PC-9 (cell line): ENCODE measurements around the gene CRACDL. TPM values are rescaled to one million over a fixed set of nuclear protein-coding genes. Genes with fewer than 3 reads are reported as not detected.
"Not testable (repeated sequence)": the region's sequence is repeated elsewhere in the genome, so short reads cannot be mapped to it uniquely, and the experiment has no call there.

Experiments
- BruUV-seq: library from RNA; stranded (reverse); fragments of 400-500 nt; replicated peaks from 2 replicates; lab custom pipeline; 2021; lab: Mats Ljungman, UMichigan
- CTCF ChIA-PET: fragments of 300-600 bp; sonication (Branson Sonifier 250); formaldehyde crosslinking; loops from one replicate; lab custom pipeline; 2022; ENCODE audit warnings: antibody characterized with exemption; lab: Charles Lee
- POLR2A ChIA-PET: fragments of 300-600 bp; sonication (Branson Sonifier 250); formaldehyde crosslinking; loops from one replicate; lab custom pipeline; 2022; ENCODE audit warnings: antibody characterized with exemption; ENCODE audit not compliant: unreplicated experiment; lab: Charles Lee
- DNase-seq, 2 experiments: peaks; one replicate each; pipeline versions ENCODE4 v3.0.0 to v3.0.0-alpha.2; 2015 to 2022; ENCODE audit warnings: mixed read lengths in 1 of 2
- H2AFZ ChIP-seq: fragments of 200-600 bp; sonication (generic); 2 replicates; pipeline ENCODE4 v1.8.1; 2017; ENCODE audit warnings: antibody characterized with exemption
- H3F3A ChIP-seq: fragments of 200-600 bp; sonication (generic); 2 replicates; pipeline ENCODE4 v1.8.1; 2017; ENCODE audit warnings: antibody characterized with exemption, mild to moderate bottlenecking, low read depth; ENCODE audit not compliant: insufficient read depth
- H3K27ac ChIP-seq: fragments of 200-600 bp; sonication (generic); 2 replicates; pipeline ENCODE4 v1.6.1; 2016; ENCODE audit warnings: mixed run types
- H3K27me3 ChIP-seq: fragments of 200-600 bp; sonication (generic); 2 replicates; pipeline ENCODE4 v1.6.1; 2016; ENCODE audit warnings: low read depth, mixed run types; ENCODE audit not compliant: insufficient read depth
- H3K36me3 ChIP-seq: fragments of 200-600 bp; sonication (generic); 2 replicates; pipeline ENCODE4 v1.6.1; 2016; ENCODE audit warnings: low read depth, mixed run types
- H3K4me1 ChIP-seq: fragments of 200-600 bp; sonication (generic); replicated peaks from 2 replicates; pipeline ENCODE4 v1.6.1; 2016; ENCODE audit warnings: mixed run types; ENCODE audit not compliant: insufficient read depth
- H3K4me2 ChIP-seq: fragments of 200-600 bp; sonication (generic); 2 replicates; pipeline ENCODE4 v1.6.1; 2017; ENCODE audit warnings: mixed run types
- H3K4me3 ChIP-seq: fragments of 200-600 bp; sonication (generic); 2 replicates; pipeline ENCODE4 v1.6.1; 2016; ENCODE audit warnings: mixed run types
- H3K79me2 ChIP-seq: fragments of 200-600 bp; sonication (generic); 2 replicates; pipeline ENCODE4 v1.6.1; 2017; ENCODE audit warnings: low read depth, mixed run types
- H3K9me2 ChIP-seq: fragments of 200-600 bp; sonication (generic); 2 replicates; pipeline ENCODE4 v1.8.1; 2017; ENCODE audit warnings: mild to moderate bottlenecking; ENCODE audit not compliant: insufficient read depth
- H3K9me3 ChIP-seq: fragments of 200-600 bp; sonication (generic); 2 replicates; pipeline ENCODE4 v1.8.1; 2016; ENCODE audit warnings: low read depth; ENCODE audit not compliant: insufficient read depth
- H4K20me1 ChIP-seq: fragments of 200-600 bp; sonication (generic); 2 replicates; pipeline ENCODE4 v1.8.1; 2017; ENCODE audit not compliant: insufficient read depth
- EZH2 ChIP-seq: fragments of 200-600 bp; sonication (generic); IDR thresholded peaks from 2 replicates; pipeline ENCODE4 v1.8.0; 2017; ENCODE audit warnings: antibody characterized with exemption, low read depth
- intact Hi-C: fragments of 100-400 bp; cut with micrococcal nuclease; formaldehyde crosslinking; loops from one replicate; pipeline ENCODE4 v1.10.0; 2022; ENCODE audit not compliant: unreplicated experiment
- total RNA-seq: library from RNA; stranded (reverse); gene quantifications from 2 replicates; pipeline ENCODE4 v1.2.3, GENCODE V29; 2021
- TF ChIP-seq, protein P1 (sequence below): fragments of 200-600 bp; sonication (generic); conservative IDR thresholded peaks from 2 replicates; pipeline ENCODE4 v1.6.1; 2017; ENCODE audit warnings: mixed run types, antibody characterized with exemption, mild to moderate bottlenecking, moderate library complexity

Gene CRACDL
- total RNA-seq, 1 experiment from 2014 or later: 33.7 TPM

DNA sequence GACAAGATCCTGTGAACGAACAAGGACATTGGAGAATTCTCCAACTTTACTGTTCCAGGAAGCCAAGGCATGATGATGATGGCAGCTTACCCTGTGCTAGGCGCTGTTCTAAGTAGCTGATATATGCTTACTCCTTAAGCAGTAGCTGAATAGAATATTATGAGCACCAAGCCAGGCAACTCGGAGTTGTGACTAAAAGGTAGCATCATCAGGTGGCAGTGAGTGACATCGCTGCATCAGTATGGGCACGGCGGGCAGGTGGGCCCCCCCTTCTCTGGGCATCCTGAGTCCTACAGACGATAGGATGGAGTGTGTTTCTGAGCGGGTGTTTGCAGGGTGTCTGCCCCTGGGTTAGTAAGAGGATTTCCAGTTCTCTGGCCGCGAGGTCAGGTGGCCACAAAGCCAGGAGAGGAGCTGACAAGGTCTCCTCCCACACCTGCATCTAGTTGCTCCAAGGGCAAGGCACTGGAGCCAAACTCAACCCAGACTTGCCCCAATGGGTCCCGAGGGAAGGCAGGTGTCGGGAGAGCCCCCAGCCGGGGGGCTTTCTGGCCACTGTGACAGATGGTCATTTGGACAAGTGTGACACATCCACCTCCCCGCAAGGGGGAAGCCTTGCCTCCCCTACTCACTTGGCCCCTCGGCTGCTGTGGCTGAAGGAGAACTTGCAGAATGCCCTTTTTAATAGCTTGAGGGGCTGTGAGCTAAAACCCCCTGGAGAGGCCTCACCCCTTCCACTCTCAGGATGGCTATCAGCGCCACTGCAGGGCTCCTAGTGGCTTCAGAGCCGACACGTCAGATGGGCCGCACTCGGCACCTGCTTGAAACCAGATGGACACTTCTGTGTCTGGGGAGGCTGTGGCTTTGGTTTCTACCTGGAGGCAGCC lies 55.5 kb downstream of the CRACDL start:
- H3K4me1 ChIP-seq: no peaks in the 10 kb centered on the region
- H3K9me2 ChIP-seq: no peaks in the 10 kb centered on the region
- no peaks in the 10 kb centered on the region for H4K20me1 ChIP-seq
- no peaks in the 10 kb centered on the region for H3K79me2 ChIP-seq
- H3K4me3 ChIP-seq: no peak overlapping the region
- ChIA-PET CTCF (no interaction called here), POLR2A (no interaction called here)
- H3K27ac ChIP-seq: no peak overlapping the region
- no peak for DNase-seq
- no peaks in the 10 kb centered on the region for H3K27me3 ChIP-seq
- intact Hi-C loops: no loop called here
- H3F3A ChIP-seq: no peaks in the 10 kb centered on the region
- no peak overlapping the region for H2AFZ ChIP-seq
- TF ChIP-seq EZH2: no peak
- TF ChIP-seq, protein P1, sequence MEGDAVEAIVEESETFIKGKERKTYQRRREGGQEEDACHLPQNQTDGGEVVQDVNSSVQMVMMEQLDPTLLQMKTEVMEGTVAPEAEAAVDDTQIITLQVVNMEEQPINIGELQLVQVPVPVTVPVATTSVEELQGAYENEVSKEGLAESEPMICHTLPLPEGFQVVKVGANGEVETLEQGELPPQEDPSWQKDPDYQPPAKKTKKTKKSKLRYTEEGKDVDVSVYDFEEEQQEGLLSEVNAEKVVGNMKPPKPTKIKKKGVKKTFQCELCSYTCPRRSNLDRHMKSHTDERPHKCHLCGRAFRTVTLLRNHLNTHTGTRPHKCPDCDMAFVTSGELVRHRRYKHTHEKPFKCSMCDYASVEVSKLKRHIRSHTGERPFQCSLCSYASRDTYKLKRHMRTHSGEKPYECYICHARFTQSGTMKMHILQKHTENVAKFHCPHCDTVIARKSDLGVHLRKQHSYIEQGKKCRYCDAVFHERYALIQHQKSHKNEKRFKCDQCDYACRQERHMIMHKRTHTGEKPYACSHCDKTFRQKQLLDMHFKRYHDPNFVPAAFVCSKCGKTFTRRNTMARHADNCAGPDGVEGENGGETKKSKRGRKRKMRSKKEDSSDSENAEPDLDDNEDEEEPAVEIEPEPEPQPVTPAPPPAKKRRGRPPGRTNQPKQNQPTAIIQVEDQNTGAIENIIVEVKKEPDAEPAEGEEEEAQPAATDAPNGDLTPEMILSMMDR: no peak
- H3K9me3 ChIP-seq: no peaks in the 10 kb centered on the region
- no peak overlapping the region for H3K4me2 ChIP-seq
- H3K36me3 ChIP-seq: no peaks in the 10 kb centered on the region
- BruUV-seq: no TSS peak

DNA sequence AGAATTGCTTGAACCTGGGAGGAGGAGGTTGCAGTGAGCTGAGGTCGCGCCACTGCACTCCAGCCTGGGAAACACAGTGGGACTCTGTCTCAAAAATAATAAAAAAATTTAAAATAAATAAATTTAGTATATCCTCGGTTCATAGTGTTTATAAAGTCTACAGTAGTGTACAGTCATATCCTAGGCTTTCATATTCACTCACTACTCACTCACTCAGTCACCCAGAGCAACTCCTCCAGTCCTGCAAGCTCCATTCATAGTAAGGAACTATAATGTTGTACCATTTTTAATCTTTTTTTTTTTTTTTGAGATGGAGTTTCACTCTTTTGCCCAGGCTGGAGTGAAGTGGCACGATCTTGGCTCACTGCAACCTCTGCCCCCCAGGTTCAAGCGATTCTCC lies 58.4 kb downstream of the CRACDL start:
- H3K27ac ChIP-seq, H3K4me1 ChIP-seq, H3K4me3 ChIP-seq, H3K27me3 ChIP-seq, H3K36me3 ChIP-seq, H2AFZ ChIP-seq, H4K20me1 ChIP-seq, H3K9me2 ChIP-seq, DNase-seq, H3K9me3 ChIP-seq, CTCF ChIA-PET, H3K4me2 ChIP-seq, H3F3A ChIP-seq, POLR2A ChIA-PET, BruUV-seq, intact Hi-C loops, H3K79me2 ChIP-seq: not testable (repeated sequence)

DNA sequence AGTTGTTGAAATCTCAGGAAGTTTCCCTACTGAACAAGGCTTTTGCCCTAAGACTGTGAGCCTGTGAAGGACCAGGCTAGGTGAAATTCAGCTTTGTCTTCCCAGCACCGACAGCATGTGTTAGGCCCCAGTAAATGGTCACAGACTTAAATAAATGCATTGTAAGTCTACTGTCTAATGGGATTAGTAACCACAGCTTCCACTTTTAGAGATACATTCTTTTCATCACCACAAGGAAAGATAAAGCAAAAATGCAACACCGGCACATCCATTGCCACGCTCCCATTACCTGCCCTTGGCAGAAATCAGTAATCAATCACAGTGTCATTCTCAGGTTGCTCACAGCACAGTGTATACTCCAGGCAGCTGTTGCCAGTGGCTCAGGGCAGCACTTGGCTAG lies 59.3 kb downstream of the CRACDL start:
- Histone ChIP-seq H3K79me2 (no peaks in the 10 kb centered on the region), H3K4me1 (0 out of 2 replicates have a peak, but pooled peaks cover 7% of the 10 kb centered on the region), H3K4me2 (no peak overlapping the region), H4K20me1 (no peaks in the 10 kb centered on the region), H2AFZ (no peak overlapping the region), H3K4me3 (no peak overlapping the region), H3K27me3 (no peaks in the 10 kb centered on the region), H3F3A (no peaks in the 10 kb centered on the region), H3K27ac (no peak overlapping the region), H3K9me3 (no peaks in the 10 kb centered on the region), H3K36me3 (no peaks in the 10 kb centered on the region), H3K9me2 (no peaks in the 10 kb centered on the region)
- no peak for DNase-seq
- CTCF ChIA-PET: no interaction called here
- BruUV-seq: no TSS peak
- POLR2A ChIA-PET: no interaction called here
- TF ChIP-seq, protein P1: no peak
- TF ChIP-seq EZH2: no peak
- intact Hi-C loops: no loop called here
